LHCN-M2 (cell line): Measurements from ENCODE around the gene HAGHL. TPM values are rescaled to one million over a fixed set of nuclear protein-coding genes. Genes with fewer than 3 reads are reported as not detected.
A peak's percentile ranks its signal among the peaks of the same experiment; 100 is the strongest.
"Not testable (repeated sequence)": the region's sequence is repeated elsewhere in the genome, so short reads cannot be mapped to it uniquely, and the experiment has no call there.

ENCODE experiments used
- DNase-seq: peaks from one replicate; pipeline ENCODE4 v3.0.0-alpha.2; 2012; ENCODE audit warnings: low read depth
- total RNA-seq: library from RNA; depleted of rRNA; stranded (reverse); fragments of >200 nt; gene quantifications from 2 replicates; pipeline ENCODE4 v1.2.3, GENCODE V29; 2014; rRNA removed

The HAGHL gene
- total RNA-seq, 1 experiment from 2014 or later: 19.2 TPM

- DNase-seq: no peak
Measured at GRCh38 chr16:770411-770810, 43.5 kb downstream of the HAGHL start.

DNA sequence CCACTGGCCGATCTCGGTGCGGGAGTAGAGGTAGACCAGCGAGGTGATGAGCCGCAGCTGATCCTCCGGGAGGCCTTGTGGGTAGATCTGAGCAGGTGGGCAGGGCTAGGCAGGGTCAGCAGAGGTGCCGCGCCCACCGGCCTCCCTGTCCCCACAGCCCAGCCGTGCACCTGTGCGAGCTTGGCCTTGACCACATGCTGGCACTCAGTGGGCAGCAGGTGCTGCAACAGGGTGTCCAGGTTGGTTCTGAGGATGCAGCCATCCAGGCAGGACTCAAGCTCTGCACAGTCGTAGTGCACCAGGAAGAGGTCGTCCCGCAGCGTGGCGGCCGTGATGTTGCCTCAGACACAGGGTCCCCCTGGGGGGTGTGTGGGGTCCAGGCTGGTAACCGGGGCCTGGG is 46.1 kb downstream of the HAGHL start:
- DNase-seq: no peak

GRCh38 chr16:774086-775001 is 47.4 kb downstream of the HAGHL start:
- no peak for DNase-seq

DNA sequence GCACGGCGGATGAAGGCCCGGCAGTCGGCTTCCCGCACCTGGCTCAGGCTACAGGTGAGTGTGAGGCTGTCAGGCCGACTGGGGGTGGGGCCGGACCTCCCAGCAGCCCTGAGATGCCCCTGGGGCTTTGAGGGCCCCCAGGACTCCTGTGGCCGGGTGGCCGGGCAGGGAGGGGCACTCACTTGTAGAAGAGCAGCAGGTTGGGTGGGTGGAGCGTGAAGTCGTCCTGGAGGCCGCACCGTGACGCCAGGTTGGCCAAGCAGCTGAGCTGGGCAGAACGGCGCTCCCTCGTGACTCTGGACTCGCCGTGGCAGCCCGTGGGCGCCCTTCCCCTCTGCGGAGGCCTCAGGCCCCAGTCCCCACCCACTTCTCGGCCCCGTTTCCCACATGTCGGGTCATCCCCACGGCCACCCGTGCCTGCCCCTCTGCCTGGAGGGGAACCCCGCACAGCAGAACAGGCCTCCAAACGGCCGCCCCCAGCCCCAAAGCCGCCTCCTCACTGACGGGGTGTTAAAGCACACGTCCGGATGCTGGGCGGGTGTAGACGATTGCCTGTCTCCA is 48.4 kb downstream of the HAGHL start:
- DNase-seq: no peak

DNA sequence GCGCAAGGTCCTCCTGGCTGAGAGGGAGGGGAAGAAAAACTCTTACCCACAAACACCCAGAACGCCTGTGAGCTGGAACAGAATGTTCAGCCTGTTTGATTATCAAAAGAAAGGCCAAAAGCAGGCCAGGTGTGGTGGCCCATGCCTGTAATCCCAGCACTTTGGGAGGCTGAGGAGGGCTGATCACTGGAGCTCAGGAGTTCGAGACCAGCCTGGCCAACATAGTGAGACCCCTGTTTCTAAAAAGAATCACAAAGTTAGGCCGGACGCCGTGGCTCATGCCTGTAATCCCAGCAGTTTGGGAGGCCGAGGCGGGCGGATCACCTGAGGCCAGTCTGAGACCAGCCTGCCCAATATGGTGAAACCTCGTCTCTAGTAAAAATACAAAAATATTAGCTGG is 49.4 kb downstream of the HAGHL start:
- DNase-seq: not testable (repeated sequence)

- no peak for DNase-seq
Measured at GRCh38 chr16:776824-777223, 49.9 kb downstream of the HAGHL start.

DNA sequence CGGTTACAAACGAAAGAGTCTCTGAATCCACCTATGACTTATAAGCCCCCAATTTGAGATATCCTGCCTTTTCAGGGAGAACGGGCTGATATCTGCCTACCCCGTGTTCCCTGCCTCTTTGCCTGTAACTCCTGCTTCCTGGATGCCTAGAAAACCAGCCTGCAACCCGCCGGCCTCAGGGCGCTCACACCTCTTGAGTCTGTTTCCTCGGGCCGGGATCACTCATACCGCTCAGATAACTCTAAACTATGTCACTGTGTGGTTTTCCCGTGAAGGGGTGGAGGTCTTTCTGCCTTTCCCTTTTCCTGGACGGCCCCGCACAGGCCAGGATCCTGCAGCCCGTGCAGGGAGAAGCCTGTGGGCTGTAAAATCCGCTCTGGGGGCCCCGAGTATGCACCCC is 50.9 kb downstream of the HAGHL start:
- no peak for DNase-seq

DNA sequence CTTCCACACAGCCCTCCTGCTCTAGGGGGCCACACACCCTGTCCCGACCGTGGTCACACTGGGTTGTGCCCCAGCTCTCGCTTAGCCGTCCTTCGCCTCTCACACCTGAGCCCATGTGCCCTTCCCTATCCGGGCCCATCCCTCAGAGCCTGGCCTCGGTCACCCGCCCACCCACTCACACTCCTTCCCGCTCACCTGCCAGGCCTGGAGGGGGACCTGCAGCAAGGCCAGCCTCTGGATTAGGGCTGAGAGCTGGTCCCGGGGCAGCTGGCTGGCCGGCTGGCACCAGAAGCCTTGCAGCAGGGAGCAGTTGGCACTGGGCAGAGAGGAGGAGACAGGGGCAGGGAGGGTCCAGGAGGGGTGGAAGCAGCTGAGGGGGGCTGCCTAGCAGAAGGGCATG is 51.5 kb downstream of the HAGHL start:
- DNase-seq: no peak

- peak; percentile 9 for DNase-seq
Measured at GRCh38 chr16:778909-779527, 52.1 kb downstream of the HAGHL start.

Other genes with a start within 250 kb of the HAGHL start
- 66.5 and 71.1 TPM in 2 replicates for gene CAPN15, start 199.4 kb upstream of the HAGHL start, total RNA-seq
- 0.06 TPM in 1 of 2 replicates, not detected in the other for gene PRR35, start 166.7 kb upstream of the HAGHL start, total RNA-seq
- gene NHLRC4, start 160.1 kb upstream of the HAGHL start, total RNA-seq: 0.11 TPM in 1 of 2 replicates, not detected in the other
- 46.7 and 51.4 TPM in 2 replicates for gene PIGQ, start 157.1 kb upstream of the HAGHL start, total RNA-seq
- gene RAB40C, start 137.0 kb upstream of the HAGHL start, total RNA-seq: 11.9 and 13.3 TPM in 2 replicates
- 0.06 TPM in 1 of 2 replicates, not detected in the other for gene WFIKKN1, start 96.1 kb upstream of the HAGHL start, total RNA-seq
- 132 and 145 TPM in 2 replicates for gene METTL26, start 90.8 kb upstream of the HAGHL start, total RNA-seq
- gene MCRIP2, start 85.3 kb upstream of the HAGHL start, total RNA-seq: 19.7 and 20.2 TPM in 2 replicates
- gene WDR90, start 77.7 kb upstream of the HAGHL start, total RNA-seq: 23.4 and 29.1 TPM in 2 replicates
- 79.4 and 87.4 TPM in 2 replicates for gene RHOT2, start 59.0 kb upstream of the HAGHL start, total RNA-seq
- 0.58 and 0.80 TPM in 2 replicates for gene RHBDL1, start 51.4 kb upstream of the HAGHL start, total RNA-seq
- 287 and 383 TPM in 2 replicates for gene STUB1, start 46.7 kb upstream of the HAGHL start, total RNA-seq
- 68.1 and 71.2 TPM in 2 replicates for gene JMJD8, start 42.8 kb upstream of the HAGHL start, total RNA-seq
- 7.1 and 9.1 TPM in 2 replicates for gene WDR24, start 36.7 kb upstream of the HAGHL start, total RNA-seq
- 0.13 TPM in 1 of 2 replicates, not detected in the other for gene FBXL16, start 21.3 kb upstream of the HAGHL start, total RNA-seq
- gene METRN, start 12.0 kb upstream of the HAGHL start, total RNA-seq: 94.9 and 127 TPM in 2 replicates
- 36.7 and 55.9 TPM in 2 replicates for gene ANTKMT, start 6.0 kb upstream of the HAGHL start, total RNA-seq
- gene CCDC78, start 663 bp upstream of the HAGHL start, total RNA-seq: 5.1 and 7.0 TPM in 2 replicates
- gene CIAO3, start 13.9 kb downstream of the HAGHL start, total RNA-seq: 29.0 and 31.9 TPM in 2 replicates
- not detected in 2 replicates for gene MSLN, start 33.6 kb downstream of the HAGHL start, total RNA-seq
- gene RPUSD1, start 61.3 kb downstream of the HAGHL start, total RNA-seq: 46.0 and 56.6 TPM in 2 replicates
- gene CHTF18, start 61.5 kb downstream of the HAGHL start, total RNA-seq: 39.2 and 51.2 TPM in 2 replicates
- not detected in 2 replicates for gene GNG13, start 73.6 kb downstream of the HAGHL start, total RNA-seq
- gene LMF1, start 243.9 kb downstream of the HAGHL start, total RNA-seq: 21.1 and 29.9 TPM in 2 replicates